SJCRH30 (cell line): ENCODE data around the gene FIBCD1. TPM values are rescaled to one million over a fixed set of nuclear protein-coding genes. Genes with fewer than 3 reads are reported as not detected.

Experiments used
- DNase-seq, 2 experiments: peaks; one replicate each; pipeline ENCODE4 v3.0.0-alpha.2; 2015 to 2020
- H3K27ac ChIP-seq: fragments of 250-450 bp; sonication (Bioruptor Pico); 2 replicates; pipeline ENCODE4 v1.5.1; 2020; ENCODE audit warnings: mild to moderate bottlenecking, moderate library complexity
- H3K27me3 ChIP-seq: fragments of 250-450 bp; sonication (Bioruptor Pico); 2 replicates; pipeline ENCODE4 v1.5.1; 2020; ENCODE audit warnings: mild to moderate bottlenecking, moderate library complexity
- H3K36me3 ChIP-seq: fragments of 250-450 bp; sonication (Bioruptor Pico); 2 replicates; pipeline ENCODE4 v1.5.1; 2020; ENCODE audit warnings: mild to moderate bottlenecking, moderate library complexity
- H3K4me1 ChIP-seq: fragments of 250-450 bp; sonication (Bioruptor Pico); 2 replicates; pipeline ENCODE4 v1.5.1; 2020; ENCODE audit warnings: mild to moderate bottlenecking, moderate library complexity
- H3K4me3 ChIP-seq: fragments of 250-450 bp; sonication (Bioruptor Pico); 2 replicates; pipeline ENCODE4 v1.5.1; 2020; ENCODE audit warnings: mild to moderate bottlenecking, moderate library complexity
- H3K9me3 ChIP-seq: fragments of 250-450 bp; sonication (Bioruptor Pico); replicated peaks from 2 replicates; pipeline ENCODE4 v1.5.1; 2020; ENCODE audit warnings: mild to moderate bottlenecking, moderate library complexity
- total RNA-seq: library from RNA; depleted of rRNA; stranded (reverse); fragments of >200 nt; shearing (Covaris generic); gene quantifications from 2 replicates; pipeline ENCODE4 v1.2.3, GENCODE V29; 2014; rRNA removed

Gene FIBCD1
- total RNA-seq, 1 experiment from 2014 or later, result 2.8 TPM

DNA sequence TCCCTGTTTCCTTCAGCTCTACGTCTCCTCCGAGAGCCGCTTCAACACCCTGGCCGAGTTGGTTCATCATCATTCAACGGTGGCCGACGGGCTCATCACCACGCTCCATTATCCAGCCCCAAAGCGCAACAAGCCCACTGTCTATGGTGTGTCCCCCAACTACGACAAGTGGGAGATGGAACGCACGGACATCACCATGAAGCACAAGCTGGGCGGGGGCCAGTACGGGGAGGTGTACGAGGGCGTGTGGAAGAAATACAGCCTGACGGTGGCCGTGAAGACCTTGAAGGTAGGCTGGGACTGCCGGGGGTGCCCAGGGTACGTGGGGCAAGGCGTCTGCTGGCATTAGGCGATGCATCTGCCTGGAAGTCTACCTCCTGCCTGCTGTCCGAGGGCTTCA, 76.3 kb downstream of the FIBCD1 start:
- H3K36me3 ChIP-seq, result peaks cover 30% of the 10 kb centered on the region
- H3K4me1 ChIP-seq, result peaks cover 39% of the 10 kb centered on the region
- no peaks in the 10 kb centered on the region for H3K9me3 ChIP-seq
- H3K27ac ChIP-seq, result no peak overlapping the region
- no peak overlapping the region for H3K4me3 ChIP-seq
- DNase-seq, result no peak
- H3K27me3 ChIP-seq, result no peaks in the 10 kb centered on the region

DNA sequence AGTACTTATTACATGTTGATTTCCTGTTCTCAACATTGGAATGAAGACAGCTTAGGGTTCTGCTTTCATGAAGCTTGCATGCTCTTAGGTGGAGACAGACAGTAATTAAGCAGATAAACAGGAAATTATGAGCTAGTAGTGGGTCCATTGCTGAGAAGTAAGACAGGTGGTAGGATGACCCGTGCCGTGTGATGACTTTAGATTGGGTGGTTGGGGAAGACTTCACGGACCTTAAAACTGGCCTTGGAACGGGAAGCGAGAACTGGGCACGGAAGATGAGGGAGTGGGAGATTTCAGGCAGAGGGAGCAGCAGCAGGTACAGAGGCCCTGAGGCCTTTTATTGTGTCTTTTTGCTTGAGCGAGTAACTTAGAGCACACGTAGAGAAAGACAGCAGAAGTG, 76.8 kb downstream of the FIBCD1 start:
- H3K4me3 ChIP-seq, result no peak overlapping the region
- H3K27ac ChIP-seq, result no peak overlapping the region
- no peak for DNase-seq
- peaks cover 33% of the 10 kb centered on the region for H3K36me3 ChIP-seq
- H3K27me3 ChIP-seq, result no peaks in the 10 kb centered on the region
- H3K9me3 ChIP-seq, result no peaks in the 10 kb centered on the region
- peaks cover 42% of the 10 kb centered on the region for H3K4me1 ChIP-seq

DNA sequence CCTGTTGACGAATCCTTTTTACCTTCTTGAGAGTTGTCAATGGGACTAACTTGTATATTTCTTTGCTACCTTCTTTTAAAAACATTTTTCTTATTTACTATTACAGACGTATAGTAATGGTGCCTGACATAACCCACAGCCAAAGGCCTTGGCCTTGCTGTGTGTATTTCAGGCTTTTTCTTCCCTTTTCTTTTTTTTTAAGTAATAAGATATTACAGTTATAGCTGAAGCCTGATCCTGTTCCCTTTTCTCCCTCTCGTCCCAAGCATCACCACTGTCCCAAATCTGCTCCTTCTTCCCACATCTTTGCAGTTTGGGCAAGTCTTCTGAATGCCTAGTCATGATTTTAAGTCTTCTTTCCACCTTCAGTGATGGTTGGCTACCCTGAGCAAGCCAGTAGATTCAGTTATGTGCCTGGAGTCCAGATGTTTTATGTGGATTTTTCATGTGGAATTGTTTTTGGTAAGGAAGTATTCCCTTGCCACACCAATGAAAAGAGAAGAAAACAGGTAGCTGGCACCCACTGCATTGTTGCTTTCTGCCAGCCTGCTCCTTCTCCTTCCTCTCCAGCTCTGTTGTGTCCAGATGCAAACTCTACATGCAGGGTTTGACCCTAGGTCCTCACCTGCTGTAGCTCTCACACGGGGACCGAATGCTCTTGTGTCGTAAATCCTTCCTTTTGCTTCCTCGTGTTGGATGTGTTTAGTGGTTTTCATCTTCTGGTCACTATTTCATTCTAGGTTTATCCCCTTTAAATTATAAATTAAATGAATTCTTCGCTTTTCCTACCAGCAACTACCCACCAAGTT, 77.5 kb downstream of the FIBCD1 start:
- peaks cover 39% of the 10 kb centered on the region for H3K36me3 ChIP-seq
- peaks cover 42% of the 10 kb centered on the region for H3K4me1 ChIP-seq
- H3K27me3 ChIP-seq, result no peaks in the 10 kb centered on the region
- peak overlapping the region; percentile 84 for H3K27ac ChIP-seq
- no peak for DNase-seq
- H3K9me3 ChIP-seq, result no peaks in the 10 kb centered on the region
- no peak overlapping the region for H3K4me3 ChIP-seq

DNA sequence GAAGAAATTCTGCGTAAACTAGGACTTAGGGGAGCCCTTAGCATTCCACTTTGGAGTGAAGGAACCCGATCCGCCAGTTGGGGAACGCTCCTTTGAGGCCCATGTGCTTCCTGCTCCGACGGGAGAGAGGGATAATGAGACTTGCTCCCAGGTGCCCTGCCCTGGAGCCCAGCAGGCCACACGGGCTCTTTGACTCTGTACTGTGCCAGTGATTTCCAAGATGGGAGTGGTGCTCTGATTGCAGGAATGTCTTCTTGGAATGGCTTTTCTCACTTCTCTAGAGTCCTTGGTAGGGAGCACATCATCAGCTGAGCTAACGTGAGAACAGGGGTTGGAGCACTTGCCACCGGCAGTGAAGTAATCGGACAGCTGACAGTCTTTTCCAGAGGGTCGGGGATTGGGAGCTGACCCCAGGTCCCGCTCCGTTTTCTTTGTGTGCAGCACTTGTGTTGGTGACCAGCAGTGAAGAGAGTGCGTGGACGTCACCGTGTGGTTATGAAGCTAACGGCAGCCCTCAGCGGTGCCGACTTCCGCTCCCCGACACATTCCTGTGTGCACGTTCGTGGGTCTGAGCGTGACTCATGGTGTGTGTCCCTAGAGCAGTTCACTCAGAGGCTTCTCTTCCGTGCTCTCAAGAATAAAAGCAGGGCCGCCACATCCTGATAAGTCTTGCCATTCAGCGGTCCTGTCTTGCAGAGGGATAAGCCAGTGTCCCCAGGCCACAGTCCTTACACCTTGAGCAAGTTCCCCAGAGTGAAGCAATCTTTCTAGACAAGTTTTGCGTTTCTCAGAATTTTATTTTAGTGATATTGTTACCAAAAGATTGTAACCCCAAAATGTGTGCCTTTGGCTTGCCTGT, 78.4 kb downstream of the FIBCD1 start:
- DNase-seq, result peak; percentile 96 to 97
- Histone ChIP-seq H3K4me3 (no peak overlapping the region), H3K36me3 (peaks cover 44% of the 10 kb centered on the region), H3K9me3 (no peaks in the 10 kb centered on the region), H3K27me3 (no peaks in the 10 kb centered on the region), H3K27ac (peak overlapping the region; percentile 84), H3K4me1 (peaks cover 42% of the 10 kb centered on the region)

DNA sequence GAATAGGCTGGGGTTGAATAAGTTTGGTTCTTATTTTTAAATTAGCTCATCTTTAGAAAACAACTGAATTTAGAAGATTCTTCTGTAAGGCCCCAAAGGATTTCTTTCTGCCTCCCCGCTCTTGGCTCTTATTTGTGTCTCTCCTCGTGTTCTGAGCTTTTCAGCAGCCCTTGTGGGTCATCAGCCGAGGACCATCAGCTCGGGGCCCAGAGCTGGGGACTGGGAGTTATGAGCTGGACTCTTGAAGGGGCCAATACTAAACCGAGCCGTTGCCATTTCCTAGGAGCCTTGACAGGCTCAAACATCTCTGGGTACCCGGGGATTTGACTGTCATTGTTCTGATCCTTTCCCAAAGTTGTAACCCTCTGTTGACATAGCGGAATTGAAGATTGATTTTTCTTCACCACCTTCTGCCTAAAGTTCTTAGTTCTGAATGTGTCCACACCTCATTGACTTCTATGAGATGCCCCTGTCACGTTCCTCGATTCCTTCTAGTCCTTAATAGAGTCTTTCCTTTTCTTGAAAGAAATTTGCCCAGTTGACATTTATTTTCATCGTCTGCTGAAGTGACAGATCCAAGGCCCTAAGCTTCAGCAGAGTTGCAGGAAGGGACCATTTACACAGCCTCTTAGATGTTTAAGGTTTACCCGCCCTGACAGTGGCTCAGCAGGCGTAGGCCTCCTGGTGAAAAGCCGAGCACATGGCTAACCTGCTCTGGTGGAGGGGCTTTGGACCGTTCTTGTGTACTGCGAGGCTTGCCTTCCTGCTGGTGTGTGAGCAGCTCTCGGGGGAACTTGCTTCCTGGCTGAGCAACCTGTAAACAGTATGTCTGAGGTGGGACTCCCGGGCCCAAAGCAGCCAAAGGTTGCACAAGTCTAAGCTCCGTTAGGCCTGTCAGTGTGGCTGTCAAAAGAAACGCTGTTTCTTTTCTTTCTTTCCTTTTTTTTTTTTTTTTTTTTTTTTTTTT, 80.0 kb downstream of the FIBCD1 start:
- DNase-seq, result no peak
- Histone ChIP-seq H3K4me1 (peaks cover 51% of the 10 kb centered on the region), H3K36me3 (peaks cover 49% of the 10 kb centered on the region)

DNA sequence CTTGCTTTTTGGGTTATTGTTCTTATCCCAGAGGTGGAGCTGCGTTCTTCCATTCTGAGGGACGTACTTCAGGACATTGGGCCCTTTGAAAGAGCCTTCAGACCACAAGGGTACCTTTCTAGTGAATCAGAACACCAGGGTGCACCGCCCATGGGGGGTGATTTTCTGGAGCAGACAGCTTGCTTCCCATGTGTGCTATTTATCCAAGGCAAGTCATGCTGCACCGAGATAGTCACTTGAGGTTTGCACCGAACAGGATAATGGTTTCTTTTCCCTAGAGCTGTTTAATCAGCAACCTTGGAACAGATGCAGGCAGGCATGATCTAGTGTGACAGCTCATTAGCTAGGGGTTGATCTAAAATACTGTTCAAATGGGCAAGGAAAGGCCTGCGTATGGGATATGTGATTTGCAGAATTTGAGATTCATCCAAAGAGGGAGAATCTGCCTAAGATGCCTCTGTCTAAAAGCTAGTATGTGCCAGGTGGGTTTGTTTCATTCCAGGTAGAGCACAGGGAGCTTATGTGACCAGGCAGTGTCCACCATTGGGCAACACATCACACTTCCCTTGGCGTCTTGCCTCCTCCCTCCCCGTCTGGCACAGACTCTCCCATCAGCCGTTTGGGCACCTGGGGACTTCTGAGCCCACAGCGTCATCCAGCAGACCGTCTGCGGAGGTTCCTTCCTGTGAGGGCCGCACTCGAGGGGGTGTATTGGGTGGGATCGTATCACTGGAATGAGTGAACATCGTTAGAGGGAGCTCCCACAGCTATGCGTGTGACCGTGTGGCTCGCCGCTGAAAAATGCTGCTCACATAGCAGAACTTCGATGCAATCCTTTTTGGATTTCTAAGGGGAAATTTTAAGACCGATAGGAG, 80.9 kb downstream of the FIBCD1 start:
- no peaks in the 10 kb centered on the region for H3K9me3 ChIP-seq
- no peak overlapping the region for H3K4me3 ChIP-seq
- H3K27ac ChIP-seq, result peak overlapping the region; percentile 34
- H3K4me1 ChIP-seq, result peaks cover 58% of the 10 kb centered on the region
- peaks cover 42% of the 10 kb centered on the region for H3K36me3 ChIP-seq
- H3K27me3 ChIP-seq, result no peaks in the 10 kb centered on the region
- peak in 1 of 2 experiments; percentile 64 for DNase-seq

More for the DNA sequence above, 80.0 kb downstream of the FIBCD1 start:
- no peak overlapping the region for H3K4me3 ChIP-seq
- H3K27ac ChIP-seq, result peak overlapping the region; percentile 34
- no peaks in the 10 kb centered on the region for H3K27me3 ChIP-seq
- no peaks in the 10 kb centered on the region for H3K9me3 ChIP-seq

DNA sequence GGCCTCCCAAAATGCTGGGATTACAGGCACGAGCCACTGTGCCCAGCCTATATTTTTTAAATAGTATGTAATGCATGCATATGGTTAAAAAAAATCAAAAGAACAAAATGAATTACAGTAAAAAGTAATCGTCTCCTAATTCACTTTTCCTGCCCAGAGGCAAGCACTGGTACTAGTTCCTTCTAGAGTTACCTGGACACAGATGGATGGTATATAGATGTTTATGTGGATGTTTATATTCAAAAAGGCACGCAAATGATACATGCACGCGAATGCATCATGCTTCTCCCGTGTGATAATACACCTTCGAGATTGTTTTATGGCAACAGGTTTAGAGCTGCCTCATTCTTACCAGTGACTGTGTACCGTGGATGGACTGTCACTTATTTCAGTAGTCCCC, 82.6 kb downstream of the FIBCD1 start:
- H3K36me3 ChIP-seq, result peaks cover 35% of the 10 kb centered on the region
- H3K9me3 ChIP-seq, result no peaks in the 10 kb centered on the region
- H3K4me1 ChIP-seq, result peaks cover 50% of the 10 kb centered on the region
- no peak for DNase-seq
- H3K4me3 ChIP-seq, result no peak overlapping the region
- no peak overlapping the region for H3K27ac ChIP-seq
- no peaks in the 10 kb centered on the region for H3K27me3 ChIP-seq

DNA sequence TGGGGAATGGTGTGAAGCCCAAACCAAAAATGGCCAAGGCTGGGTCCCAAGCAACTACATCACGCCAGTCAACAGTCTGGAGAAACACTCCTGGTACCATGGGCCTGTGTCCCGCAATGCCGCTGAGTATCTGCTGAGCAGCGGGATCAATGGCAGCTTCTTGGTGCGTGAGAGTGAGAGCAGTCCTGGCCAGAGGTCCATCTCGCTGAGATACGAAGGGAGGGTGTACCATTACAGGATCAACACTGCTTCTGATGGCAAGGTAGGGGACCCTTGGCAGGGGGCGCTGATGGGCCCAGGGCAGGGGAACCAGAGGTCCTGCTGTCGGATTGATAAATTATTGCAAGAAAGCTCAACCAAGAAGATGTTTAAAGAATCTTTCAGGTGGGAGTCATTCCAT, 84.2 kb downstream of the FIBCD1 start:
- peaks cover 35% of the 10 kb centered on the region for H3K36me3 ChIP-seq

DNA sequence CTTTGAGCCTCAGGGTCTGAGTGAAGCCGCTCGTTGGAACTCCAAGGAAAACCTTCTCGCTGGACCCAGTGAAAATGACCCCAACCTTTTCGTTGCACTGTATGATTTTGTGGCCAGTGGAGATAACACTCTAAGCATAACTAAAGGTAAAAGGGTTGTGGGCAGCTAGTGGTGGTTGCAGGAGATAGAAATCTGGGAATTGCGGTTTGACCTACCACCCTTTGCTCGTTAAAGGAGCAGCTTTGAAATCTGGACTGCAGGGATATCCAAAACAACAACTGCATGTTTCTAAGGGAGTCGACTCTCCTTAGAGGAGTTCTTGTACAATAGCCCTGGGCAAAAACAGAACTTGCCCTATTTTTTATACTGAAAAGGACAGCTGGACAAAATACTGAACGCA, 85.0 kb downstream of the FIBCD1 start:
- Histone ChIP-seq H3K27ac (peak overlapping the region; percentile 15; the same call in 1 of the 2 replicates), H3K27me3 (no peaks in the 10 kb centered on the region), H3K4me1 (peaks cover 31% of the 10 kb centered on the region), H3K9me3 (no peaks in the 10 kb centered on the region), H3K36me3 (peaks cover 34% of the 10 kb centered on the region), H3K4me3 (no peak overlapping the region)
- peak; percentile 89 to 96 for DNase-seq

More for the DNA sequence above, 84.2 kb downstream of the FIBCD1 start:
- Histone ChIP-seq H3K9me3 (no peaks in the 10 kb centered on the region), H3K4me1 (peaks cover 36% of the 10 kb centered on the region), H3K27me3 (no peaks in the 10 kb centered on the region), H3K4me3 (no peak overlapping the region), H3K27ac (no peak overlapping the region)
- no peak for DNase-seq

DNA sequence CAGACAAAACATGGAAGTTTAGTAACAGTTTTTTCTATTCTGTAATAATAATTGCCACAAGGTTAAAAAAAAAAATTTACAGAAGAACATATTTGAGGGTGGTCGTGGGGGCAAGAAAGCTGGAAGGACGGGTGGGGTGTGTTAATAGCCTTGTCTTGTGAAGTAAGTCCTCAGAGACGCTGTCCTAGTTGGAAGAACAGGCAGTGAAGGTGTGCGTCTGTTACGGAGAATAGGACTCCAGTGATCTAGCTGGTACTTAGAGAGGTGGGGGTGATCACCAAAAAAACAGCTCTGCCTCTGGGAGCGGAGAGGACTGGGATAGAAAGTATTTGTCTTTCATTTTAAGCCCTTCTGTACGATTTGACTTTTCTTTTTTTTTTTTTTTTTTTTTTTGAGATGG, 86.2 kb downstream of the FIBCD1 start:
- H3K27me3 ChIP-seq, result no peaks in the 10 kb centered on the region
- H3K4me1 ChIP-seq, result peaks cover 21% of the 10 kb centered on the region
- H3K27ac ChIP-seq, result no peak overlapping the region
- no peak overlapping the region for H3K4me3 ChIP-seq
- H3K36me3 ChIP-seq, result peaks cover 29% of the 10 kb centered on the region
- H3K9me3 ChIP-seq, result no peaks in the 10 kb centered on the region
- DNase-seq, result no peak

Other genes with a start within 250 kb of the FIBCD1 start
- gene EXOSC2, start 245.5 kb downstream of the FIBCD1 start, total RNA-seq, result 93.7 and 101 TPM in 2 replicates
- 57.2 and 58.0 TPM in 2 replicates for gene ABL1, start 104.0 kb downstream of the FIBCD1 start, total RNA-seq
- not detected in 2 replicates for gene QRFP, start 42.4 kb downstream of the FIBCD1 start, total RNA-seq
- gene LAMC3, start 69.9 kb upstream of the FIBCD1 start, total RNA-seq, result not detected in 2 replicates
- 0.53 and 1.0 TPM in 2 replicates for gene AIF1L, start 157.3 kb upstream of the FIBCD1 start, total RNA-seq
- 33.2 and 36.1 TPM in 2 replicates for gene NUP214, start 186.3 kb upstream of the FIBCD1 start, total RNA-seq